ENCODE data around the gene TIMM21. TPM values are rescaled to one million over a fixed set of nuclear protein-coding genes. Genes with fewer than 3 reads are reported as not detected.
A peak's percentile ranks its signal among the peaks of the same experiment; 100 is the strongest.

The TIMM21 gene
- total RNA-seq, 1 experiment from 2014 or later = 43.0 TPM

GRCh38 chr18:74132201-74132600 is 16.1 kb upstream of the TIMM21 start:
- no peaks in the 10 kb centered on the region for H3K36me3 ChIP-seq (replicated peaks; ENCODE audit: control insufficient read depth, insufficient read depth, low read length)
- H3K4me3 ChIP-seq (ENCODE audit: insufficient read depth, low read depth, low read length) = no peak overlapping the region
- no peak for DNase-seq
- H3K27me3 ChIP-seq (ENCODE audit: control insufficient read depth, insufficient read depth, low read length) = no peaks in the 10 kb centered on the region

DNA sequence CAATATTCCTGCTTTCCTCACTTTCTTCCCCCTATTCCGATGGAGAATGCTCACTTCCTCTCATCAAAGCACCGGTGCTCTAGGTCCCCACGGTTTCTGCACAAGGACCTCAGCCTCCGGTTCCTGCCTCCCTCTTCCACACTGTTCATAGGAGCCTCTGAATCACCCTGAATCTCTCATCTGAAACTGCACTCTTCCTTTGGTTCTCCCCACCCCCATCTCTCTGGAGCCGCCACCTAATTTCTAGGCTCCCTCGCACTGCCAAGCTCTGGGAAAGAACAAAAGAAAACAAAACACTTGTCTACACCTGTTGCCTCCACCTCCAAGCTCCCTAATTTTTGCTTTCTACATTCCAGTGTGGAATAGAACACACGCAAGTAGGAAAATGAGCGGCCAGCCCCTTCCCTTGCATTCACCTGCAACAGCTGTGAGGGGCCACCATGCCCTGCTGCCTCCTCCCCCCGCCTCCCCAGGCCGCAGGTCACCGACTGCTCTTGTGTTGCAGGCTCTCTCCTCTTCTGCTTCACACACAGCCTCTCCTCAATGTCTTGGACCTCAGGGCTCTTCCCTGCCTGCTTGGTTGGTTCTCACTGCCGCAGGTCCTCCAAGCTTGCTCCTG is 10.3 kb upstream of the TIMM21 start:
- no peaks in the 10 kb centered on the region for H3K27me3 ChIP-seq (ENCODE audit: control insufficient read depth, insufficient read depth, low read length)
- H3K36me3 ChIP-seq (replicated peaks; ENCODE audit: control insufficient read depth, insufficient read depth, low read length) = no peaks in the 10 kb centered on the region
- H3K4me3 ChIP-seq (ENCODE audit: insufficient read depth, low read depth, low read length) = no peak overlapping the region
- DNase-seq = no peak

GRCh38 chr18:74139411-74139810 is 8.9 kb upstream of the TIMM21 start:
- Histone ChIP-seq H3K36me3 (replicated peaks; ENCODE audit: control insufficient read depth, insufficient read depth, low read length) (no peaks in the 10 kb centered on the region), H3K4me3 (ENCODE audit: insufficient read depth, low read depth, low read length) (no peak overlapping the region), H3K27me3 (ENCODE audit: control insufficient read depth, insufficient read depth, low read length) (no peaks in the 10 kb centered on the region)
- DNase-seq = no peak

- no peak for DNase-seq
- no peak overlapping the region for H3K4me3 ChIP-seq (ENCODE audit: insufficient read depth, low read depth, low read length)
- no peaks in the 10 kb centered on the region for H3K27me3 ChIP-seq (ENCODE audit: control insufficient read depth, insufficient read depth, low read length)
- H3K36me3 ChIP-seq (replicated peaks; ENCODE audit: control insufficient read depth, insufficient read depth, low read length) = no peaks in the 10 kb centered on the region
These were observed 8.4 kb upstream of the TIMM21 start for GRCh38 chr18:74139888-74140287.

GRCh38 chr18:74140582-74140981 is 7.7 kb upstream of the TIMM21 start:
- DNase-seq = no peak
- no peak overlapping the region for H3K4me3 ChIP-seq (ENCODE audit: insufficient read depth, low read depth, low read length)
- no peaks in the 10 kb centered on the region for H3K36me3 ChIP-seq (replicated peaks; ENCODE audit: control insufficient read depth, insufficient read depth, low read length)
- no peaks in the 10 kb centered on the region for H3K27me3 ChIP-seq (ENCODE audit: control insufficient read depth, insufficient read depth, low read length)

GRCh38 chr18:74141667-74142066 is 6.7 kb upstream of the TIMM21 start:
- Histone ChIP-seq H3K4me3 (ENCODE audit: insufficient read depth, low read depth, low read length) (no peak overlapping the region), H3K27me3 (ENCODE audit: control insufficient read depth, insufficient read depth, low read length) (no peaks in the 10 kb centered on the region), H3K36me3 (replicated peaks; ENCODE audit: control insufficient read depth, insufficient read depth, low read length) (no peaks in the 10 kb centered on the region)
- DNase-seq = no peak

DNA sequence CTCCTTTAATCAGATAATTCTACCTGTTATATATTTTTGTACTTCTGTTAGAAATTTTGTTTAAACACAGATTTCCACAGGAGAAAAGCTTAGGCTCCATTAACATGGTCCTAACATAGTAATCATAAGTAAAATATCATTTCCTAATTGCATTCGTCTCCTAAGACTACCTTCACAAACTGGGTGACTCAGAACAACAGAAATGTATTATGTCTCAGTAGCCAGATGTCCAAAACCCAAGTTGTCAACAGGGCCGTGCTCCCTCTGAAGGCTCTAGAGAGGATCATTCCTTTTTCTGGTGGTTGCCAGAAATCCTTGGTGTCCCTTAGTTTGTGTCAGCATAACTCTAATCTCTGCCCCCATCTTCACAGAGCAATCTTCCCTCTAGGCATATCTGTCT is 6.1 kb upstream of the TIMM21 start:
- no peak overlapping the region for H3K4me3 ChIP-seq (ENCODE audit: insufficient read depth, low read depth, low read length)
- peaks cover 4% of the 10 kb centered on the region for H3K27me3 ChIP-seq (ENCODE audit: control insufficient read depth, insufficient read depth, low read length)
- no peaks in the 10 kb centered on the region for H3K36me3 ChIP-seq (replicated peaks; ENCODE audit: control insufficient read depth, insufficient read depth, low read length)
- DNase-seq = no peak

- Histone ChIP-seq H3K36me3 (replicated peaks; ENCODE audit: control insufficient read depth, insufficient read depth, low read length) (no peaks in the 10 kb centered on the region), H3K27me3 (ENCODE audit: control insufficient read depth, insufficient read depth, low read length) (peaks cover 6% of the 10 kb centered on the region), H3K4me3 (ENCODE audit: insufficient read depth, low read depth, low read length) (peak overlapping the region; percentile 96)
- no peak for DNase-seq
These were observed 1.6 kb upstream of the TIMM21 start for GRCh38 chr18:74146756-74147155.

- peak overlapping the region; percentile 96 for H3K4me3 ChIP-seq (ENCODE audit: insufficient read depth, low read depth, low read length)
- peaks cover 6% of the 10 kb centered on the region for H3K27me3 ChIP-seq (ENCODE audit: control insufficient read depth, insufficient read depth, low read length)
- H3K36me3 ChIP-seq (replicated peaks; ENCODE audit: control insufficient read depth, insufficient read depth, low read length) = no peaks in the 10 kb centered on the region
- no peak for DNase-seq
These were observed 888 bp upstream of the TIMM21 start for GRCh38 chr18:74147491-74147778.

DNA sequence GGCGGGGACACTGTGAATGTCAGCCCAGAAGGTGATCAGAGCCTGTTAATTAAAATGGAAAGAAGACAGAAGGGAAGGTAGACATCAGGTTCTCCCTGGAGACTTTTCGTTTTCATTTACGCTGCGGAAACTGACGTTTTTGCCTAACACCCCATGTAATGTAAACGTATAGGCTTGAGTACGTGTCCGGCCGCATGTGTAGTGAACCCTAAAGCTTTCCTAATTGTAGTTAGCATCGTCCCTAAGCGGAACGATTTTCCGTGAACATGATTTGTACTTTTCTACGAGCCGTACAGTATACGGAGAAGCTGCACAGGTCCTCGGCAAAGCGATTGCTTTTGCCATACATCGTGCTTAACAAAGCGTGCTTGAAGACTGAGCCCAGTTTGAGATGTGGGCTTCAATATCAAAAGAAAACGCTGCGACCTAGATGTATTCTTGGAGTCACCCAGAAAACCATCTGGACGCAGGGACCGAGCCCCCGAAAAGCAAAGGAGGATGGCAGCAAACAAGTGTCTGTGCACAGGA is 284 bp downstream of the TIMM21 start:
- DNase-seq = no peak
- H3K27me3 ChIP-seq (ENCODE audit: control insufficient read depth, insufficient read depth, low read length) = peaks cover 6% of the 10 kb centered on the region
- peak overlapping the region; percentile 96 for H3K4me3 ChIP-seq (ENCODE audit: insufficient read depth, low read depth, low read length)
- H3K36me3 ChIP-seq (replicated peaks; ENCODE audit: control insufficient read depth, insufficient read depth, low read length) = no peaks in the 10 kb centered on the region

DNA sequence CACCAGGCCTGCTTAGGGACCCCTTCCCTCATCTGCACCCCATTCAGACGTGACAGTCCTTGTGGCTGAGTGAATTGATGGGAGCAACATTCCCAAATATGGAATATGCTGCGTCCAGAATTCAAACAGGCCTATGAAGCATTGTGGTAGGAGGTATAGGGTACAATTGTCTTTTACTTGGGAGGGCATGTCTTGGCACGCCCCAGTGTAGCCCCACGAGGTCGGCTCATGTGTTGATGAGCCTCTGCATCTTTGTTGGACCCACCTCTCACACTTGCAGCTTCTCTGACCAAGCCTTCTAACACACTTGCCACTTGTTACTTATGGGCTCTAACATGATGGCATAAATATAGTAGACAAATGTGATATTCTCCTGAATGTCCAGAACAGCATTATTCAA is 1.6 kb downstream of the TIMM21 start:
- Histone ChIP-seq H3K4me3 (ENCODE audit: insufficient read depth, low read depth, low read length) (no peak overlapping the region), H3K27me3 (ENCODE audit: control insufficient read depth, insufficient read depth, low read length) (peaks cover 6% of the 10 kb centered on the region), H3K36me3 (replicated peaks; ENCODE audit: control insufficient read depth, insufficient read depth, low read length) (no peaks in the 10 kb centered on the region; the same call in 1 of the 2 replicates)
- no peak for DNase-seq

GRCh38 chr18:74152270-74152669 is 3.9 kb downstream of the TIMM21 start:
- no peak overlapping the region for H3K4me3 ChIP-seq (ENCODE audit: insufficient read depth, low read depth, low read length)
- no peak for DNase-seq
- peaks cover 2% of the 10 kb centered on the region for H3K27me3 ChIP-seq (ENCODE audit: control insufficient read depth, insufficient read depth, low read length)
- H3K36me3 ChIP-seq (replicated peaks; ENCODE audit: control insufficient read depth, insufficient read depth, low read length) = peaks cover 4% of the 10 kb centered on the region

- peaks cover 4% of the 10 kb centered on the region for H3K36me3 ChIP-seq (replicated peaks; ENCODE audit: control insufficient read depth, insufficient read depth, low read length)
- H3K4me3 ChIP-seq (ENCODE audit: insufficient read depth, low read depth, low read length) = no peak overlapping the region
- peak; percentile 42 for DNase-seq
- H3K27me3 ChIP-seq (ENCODE audit: control insufficient read depth, insufficient read depth, low read length) = no peaks in the 10 kb centered on the region
These were observed 4.5 kb downstream of the TIMM21 start for GRCh38 chr18:74152857-74153256.

DNA sequence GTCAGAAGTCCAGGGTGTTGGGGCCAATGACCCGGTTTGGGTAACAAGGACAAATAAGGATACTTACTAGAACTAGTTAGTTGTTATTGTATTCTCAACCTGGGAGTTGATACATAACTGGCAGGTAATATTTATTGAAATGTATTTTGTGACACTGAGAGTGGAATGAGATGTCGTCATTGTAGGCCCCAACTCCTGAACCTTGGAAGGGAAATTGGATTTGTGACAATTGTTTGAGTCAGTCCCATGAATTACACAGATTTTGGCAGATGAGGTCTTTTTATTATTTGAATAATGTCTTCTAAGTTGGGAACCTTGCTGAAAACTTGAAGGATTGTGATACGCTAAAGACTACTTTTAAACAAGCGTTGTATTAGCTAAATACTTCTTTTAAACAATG is 5.1 kb downstream of the TIMM21 start:
- Histone ChIP-seq H3K36me3 (replicated peaks; ENCODE audit: control insufficient read depth, insufficient read depth, low read length) (peaks cover 4% of the 10 kb centered on the region), H3K27me3 (ENCODE audit: control insufficient read depth, insufficient read depth, low read length) (no peaks in the 10 kb centered on the region), H3K4me3 (ENCODE audit: insufficient read depth, low read depth, low read length) (no peak overlapping the region)
- no peak for DNase-seq

GRCh38 chr18:74153793-74154192 is 5.5 kb downstream of the TIMM21 start:
- DNase-seq = no peak
- Histone ChIP-seq H3K27me3 (ENCODE audit: control insufficient read depth, insufficient read depth, low read length) (no peaks in the 10 kb centered on the region), H3K36me3 (replicated peaks; ENCODE audit: control insufficient read depth, insufficient read depth, low read length) (peaks cover 4% of the 10 kb centered on the region), H3K4me3 (ENCODE audit: insufficient read depth, low read depth, low read length) (no peak overlapping the region)

DNA sequence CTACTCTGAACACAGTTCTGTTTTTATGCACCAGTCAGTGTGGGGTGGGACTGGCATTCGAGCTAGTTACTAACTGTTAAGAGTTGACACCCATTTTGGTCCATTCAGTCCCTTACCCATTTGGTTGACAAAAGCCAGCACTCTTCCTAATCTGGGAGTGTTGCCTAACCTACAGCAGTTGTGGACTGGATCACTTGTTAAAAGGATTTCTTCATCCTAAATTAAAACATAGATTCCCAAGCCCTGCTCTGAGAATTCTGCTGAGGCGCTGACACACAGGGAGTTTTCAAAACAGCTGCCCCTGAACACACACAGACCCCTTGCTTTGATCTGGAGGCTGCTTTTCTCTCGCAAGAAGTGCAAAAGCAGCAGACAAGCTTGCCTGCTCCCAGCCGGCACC is 6.4 kb downstream of the TIMM21 start:
- no peak for DNase-seq
- Histone ChIP-seq H3K27me3 (ENCODE audit: control insufficient read depth, insufficient read depth, low read length) (no peaks in the 10 kb centered on the region), H3K4me3 (ENCODE audit: insufficient read depth, low read depth, low read length) (no peak overlapping the region), H3K36me3 (replicated peaks; ENCODE audit: control insufficient read depth, insufficient read depth, low read length) (peaks cover 7% of the 10 kb centered on the region)
